ENCODE results near the gene CNTN2. TPM values are rescaled to one million over a fixed set of nuclear protein-coding genes. Genes with fewer than 3 reads are reported as not detected.

Gene CNTN2
- not detected in 2 replicates for total RNA-seq

GRCh38 chr1:205042911-205043806, at the start of gene CNTN2:
TSS of gene CNTN2 (plus strand) at chr1:205043212. CDS start at chr1:205053186, 9,974 bp downstream.
- Mint-ChIP-seq H3K36me3 (ENCODE audit: low read depth) (no peaks in the 10 kb centered on the region), H3K4me3 (no peak within 1 kb of the TSS), H3K4me1 (no peaks in the 10 kb centered on the region), H3K27ac (no peak within 1 kb of the TSS), H3K27me3 (peaks cover 68% of the 10 kb centered on the region), H3K9me3 (no peaks in the 10 kb centered on the region)
- TF ChIP-seq CTCF (IDR thresholded peaks at IDR 0.05): no peak
- ChIA-PET POLR2A (no interaction called here), CTCF (no interaction called here)
- intact Hi-C loops (cut with micrococcal nuclease): no loop called here
- ATAC-seq (ENCODE audit: low read depth) (no peak), DNase-seq (no peak)

- peaks cover 2% of the 10 kb centered on the region for H3K27me3 Mint-ChIP-seq
- ChIA-PET POLR2A (no interaction called here), CTCF (no interaction called here)
- ATAC-seq (ENCODE audit: low read depth): no peak
- H3K36me3 Mint-ChIP-seq (ENCODE audit: low read depth): no peaks in the 10 kb centered on the region
- intact Hi-C loops (cut with micrococcal nuclease): no loop called here
- H3K9me3 Mint-ChIP-seq: no peaks in the 10 kb centered on the region
- TF ChIP-seq CTCF (IDR thresholded peaks at IDR 0.05): no peak
- H3K4me1 Mint-ChIP-seq: peaks cover 17% of the 10 kb centered on the region
- DNase-seq: no peak
- H3K4me3 Mint-ChIP-seq: no peak overlapping the region
- no peak overlapping the region for H3K27ac Mint-ChIP-seq
Observed at GRCh38 chr1:204994086-204994862, 48.7 kb upstream of the CNTN2 start.

- intact Hi-C loops (cut with micrococcal nuclease): no loop called here
- TF ChIP-seq CTCF (IDR thresholded peaks at IDR 0.05): no peak
- Mint-ChIP-seq H3K27ac (no peak overlapping the region), H3K27me3 (peaks cover 2% of the 10 kb centered on the region), H3K4me3 (no peak overlapping the region), H3K9me3 (no peaks in the 10 kb centered on the region), H3K4me1 (peaks cover 13% of the 10 kb centered on the region), H3K36me3 (ENCODE audit: low read depth) (no peaks in the 10 kb centered on the region)
- DNase-seq (no peak), ATAC-seq (ENCODE audit: low read depth) (no peak)
- ChIA-PET CTCF (no interaction called here), POLR2A (no interaction called here)
Observed at GRCh38 chr1:204996981-204997380, 46.0 kb upstream of the CNTN2 start.

DNA sequence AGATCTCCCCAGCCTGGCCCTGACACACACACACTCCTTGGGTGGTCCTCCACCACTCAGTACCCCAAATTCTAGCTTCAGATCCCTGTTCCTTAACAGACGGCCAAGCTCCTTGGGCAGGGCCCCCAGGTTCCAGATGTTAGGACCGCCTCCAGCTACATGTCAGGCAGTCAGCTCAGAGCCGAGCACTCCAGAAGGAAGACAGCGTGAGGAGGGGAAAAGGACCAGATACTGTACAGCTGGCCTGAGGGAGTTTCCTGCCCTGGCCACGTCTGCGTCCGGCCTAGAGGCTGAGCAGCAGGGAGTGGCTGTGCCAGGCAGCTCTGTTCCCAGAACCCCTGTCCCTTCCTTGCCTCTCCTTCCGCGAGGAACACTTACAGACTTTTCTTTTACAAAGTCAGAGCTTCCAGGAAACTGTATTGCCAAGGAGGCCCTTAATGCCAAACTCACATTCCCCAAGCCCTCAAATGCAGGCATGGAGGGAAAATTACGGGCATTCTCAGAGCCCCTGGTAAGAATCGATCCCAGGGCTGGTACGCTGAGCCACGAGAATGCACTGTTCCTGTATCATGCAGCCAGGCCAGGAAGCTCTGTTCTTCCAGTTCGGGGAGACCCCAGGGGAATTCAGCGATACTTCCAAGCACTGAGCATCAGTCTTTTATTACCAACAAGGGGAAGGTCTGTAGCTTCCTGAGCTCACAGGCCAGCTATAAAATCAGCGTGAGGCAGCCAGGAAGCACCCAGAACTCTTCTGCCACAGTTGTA, 45.2 kb upstream of the CNTN2 start:
- Mint-ChIP-seq H3K27ac (no peak overlapping the region), H3K27me3 (peaks cover 2% of the 10 kb centered on the region), H3K4me1 (peaks cover 5% of the 10 kb centered on the region), H3K36me3 (ENCODE audit: low read depth) (no peaks in the 10 kb centered on the region), H3K4me3 (no peak overlapping the region), H3K9me3 (no peaks in the 10 kb centered on the region)
- no peak for DNase-seq
- TF ChIP-seq CTCF (IDR thresholded peaks at IDR 0.05): no peak
- ChIA-PET POLR2A (no interaction called here), CTCF (interaction anchor here (0.6 kb wide), 1 partner anchor 26 kb away, joined by 3 read pairs; no protein-coding TSS in a partner anchor)
- intact Hi-C loops (cut with micrococcal nuclease): no loop called here
- ATAC-seq (ENCODE audit: low read depth): no peak
